A549 treated with CORT108297 at 1 μM for 4 hours (cell line): Measurements from ENCODE around the gene RARRES2. TPM values are rescaled to one million over a fixed set of nuclear protein-coding genes. Genes with fewer than 3 reads are reported as not detected.

Source experiments
- total RNA-seq: library from RNA; stranded (reverse); fragments of 200-300 nt; extraction: Qiagen RNA extraction; gene quantifications from 5 replicates; pipeline ENCODE4 v1.2.3, GENCODE V29; 2022

Gene RARRES2
- total RNA-seq: not detected in 5 replicates

DNA sequence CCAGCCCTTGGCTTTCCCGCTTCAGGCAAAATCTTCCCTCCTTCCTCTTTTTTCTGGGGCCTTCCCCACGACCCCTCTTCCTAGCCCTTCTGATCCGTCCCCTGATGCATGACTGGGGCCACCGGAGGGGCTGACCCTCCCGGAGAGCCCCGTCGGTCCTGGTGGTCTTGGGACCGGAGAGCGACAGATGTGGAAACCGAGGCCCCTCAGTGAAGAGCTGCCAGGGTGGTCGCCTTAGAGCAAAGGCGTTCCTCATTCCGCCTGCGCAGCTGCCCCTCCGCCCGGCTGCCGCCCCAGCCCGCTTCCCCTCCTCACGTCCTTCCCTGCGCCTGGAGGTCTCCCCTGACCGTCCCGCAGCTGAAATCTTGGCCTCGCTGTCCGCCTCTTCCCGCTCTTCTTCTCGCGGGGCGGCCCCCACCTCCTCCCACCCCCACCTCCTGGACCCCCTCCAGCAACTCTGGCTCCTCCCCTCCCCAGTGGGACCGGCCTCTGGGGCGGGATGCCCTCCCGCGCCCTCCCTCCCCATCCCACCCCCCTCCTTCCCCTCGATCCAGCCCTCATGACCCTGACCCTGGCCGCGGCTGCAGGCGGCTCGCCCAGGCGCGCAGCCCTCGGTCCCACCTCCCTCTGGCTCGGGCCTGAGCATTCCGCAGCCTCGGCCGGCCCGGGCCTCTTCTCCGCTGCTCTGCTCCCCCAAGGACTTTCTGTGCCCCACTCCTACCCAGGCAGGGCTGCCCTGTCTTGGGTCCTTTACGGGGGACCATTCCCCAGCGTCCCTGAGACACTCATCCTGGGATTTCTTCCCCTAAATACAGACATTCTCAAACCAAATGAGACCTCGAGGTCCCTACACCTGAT, at the start of gene RARRES2:
Gene RARRES2 (minus strand): TSS at position 367 of the 858 bp plus-strand sequence. CDS start 1,020 bp downstream, outside the sequence.

DNA sequence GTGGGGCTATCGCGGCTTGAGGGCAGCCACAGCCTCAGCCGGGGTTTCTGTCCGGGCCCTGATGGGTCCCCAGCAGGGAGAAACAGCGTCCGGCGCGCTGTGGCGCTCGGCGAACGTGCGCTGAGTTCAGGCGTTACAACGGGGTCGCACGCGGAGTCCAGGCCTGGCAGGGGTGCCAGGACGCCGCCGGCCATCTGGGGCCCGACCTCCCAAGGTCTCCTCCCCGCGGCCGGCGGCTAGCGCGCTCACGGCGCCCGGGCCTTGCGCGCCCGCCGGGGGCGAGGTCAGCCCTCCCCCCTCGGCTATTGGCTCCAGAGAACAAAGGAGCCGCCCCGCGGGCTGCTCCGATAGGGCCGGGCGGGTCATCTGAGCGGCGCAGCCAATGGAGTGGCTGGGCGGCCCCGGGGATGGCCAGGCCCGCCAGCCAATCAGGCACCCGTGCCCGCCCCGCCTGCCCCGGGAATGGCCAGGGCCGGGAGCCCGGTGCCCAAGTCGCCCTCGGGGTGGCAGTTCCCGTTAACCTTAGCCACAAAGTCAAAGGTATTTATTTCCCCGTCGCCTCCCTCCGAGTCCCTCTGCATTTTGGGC, 37.5 kb upstream of the RARRES2 start, which contains the start of gene ZNF775:
Gene ZNF775 (plus strand): TSS at position 478 of the 588 bp plus-strand sequence. CDS start 9,141 bp downstream, outside the sequence.

DNA sequence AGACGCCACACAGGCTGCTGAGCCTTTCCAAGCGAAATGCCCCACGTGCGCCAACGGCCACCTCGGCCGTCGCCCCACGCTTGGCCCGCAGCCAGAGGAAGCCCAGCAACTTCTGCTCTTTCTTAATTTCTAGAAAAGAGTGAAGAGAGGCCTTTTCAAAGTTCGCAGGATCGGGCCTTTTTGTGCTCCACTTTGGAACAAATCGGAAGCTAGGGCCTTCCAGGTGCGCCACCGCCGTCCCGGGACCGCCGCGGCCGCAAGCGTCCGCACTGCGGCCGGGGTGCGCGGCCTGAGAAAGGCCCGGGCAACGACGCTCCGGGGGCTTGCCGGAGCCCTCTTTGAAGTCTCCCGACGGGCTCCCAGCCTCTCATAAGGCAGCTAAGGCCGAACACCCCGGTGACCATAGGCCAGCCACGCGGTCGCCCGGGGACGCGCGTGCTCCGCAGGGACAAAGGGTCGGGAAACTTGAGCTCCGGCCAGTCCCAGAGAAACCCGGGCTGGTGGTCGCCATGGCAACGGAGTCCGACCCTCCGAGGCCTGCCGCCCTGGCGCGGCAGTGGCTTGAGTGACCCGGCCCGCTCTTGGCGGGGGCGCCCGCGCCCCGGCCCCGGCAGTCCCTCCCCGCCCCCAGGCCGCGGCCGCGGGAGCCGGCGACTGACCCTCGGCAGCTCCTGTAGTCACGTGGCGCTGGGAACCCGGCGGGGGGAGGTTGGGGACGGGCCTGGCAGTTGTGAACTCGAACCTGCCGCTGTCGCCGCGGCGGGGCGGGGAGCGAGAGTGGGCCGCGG, 26.9 kb upstream of the RARRES2 start, which contains the start of gene REPIN1:
Gene REPIN1 (plus strand): TSS at position 727 of the 788 bp plus-strand sequence. CDS start 890 bp downstream, outside the sequence.

DNA sequence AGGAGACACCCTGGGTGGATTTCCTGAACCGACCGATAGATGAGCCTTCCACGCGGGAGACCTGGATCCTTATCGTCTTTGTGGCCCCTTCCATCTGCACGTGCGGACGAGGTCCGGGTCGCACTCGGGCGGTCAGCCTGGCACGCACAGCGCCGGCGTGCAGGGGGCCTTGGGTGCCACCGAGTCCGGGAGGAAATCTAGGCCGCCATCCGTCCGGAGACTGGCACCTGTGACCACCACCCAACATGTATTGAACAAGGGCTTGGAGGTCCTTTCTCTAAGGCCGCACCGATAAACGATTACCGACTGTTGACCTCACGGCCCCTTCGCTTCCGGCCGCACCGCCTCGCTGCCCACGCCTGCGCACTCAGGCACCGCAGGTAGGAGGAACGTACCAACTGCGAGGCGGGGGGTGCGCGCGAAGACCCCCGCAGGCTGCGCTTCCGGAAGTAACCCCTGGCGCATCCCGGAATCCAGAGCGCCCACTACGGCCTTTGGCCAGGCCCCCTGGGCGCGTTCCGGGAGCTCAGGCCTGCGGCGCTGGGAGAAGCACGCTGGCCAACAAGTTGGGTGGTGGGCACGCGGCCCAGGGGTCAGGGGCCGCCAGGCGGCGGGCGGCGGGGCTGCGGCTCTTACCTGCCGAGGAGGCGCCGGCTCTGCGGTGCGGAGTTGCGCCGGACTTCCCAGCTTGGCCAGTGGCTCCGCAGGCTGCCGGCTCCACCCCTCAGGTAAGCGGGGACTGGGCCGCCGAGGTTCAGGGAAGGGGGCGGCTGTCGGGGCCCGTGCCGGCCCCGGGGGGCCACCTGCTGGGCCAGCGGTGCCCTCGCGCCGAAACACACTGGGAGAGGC, 18.4 kb downstream of the RARRES2 start, which contains the start of the genes ACTR3C and LRRC61:
Gene ACTR3C (minus strand): TSS at position 713 of the 849 bp plus-strand sequence. CDS start 28,249 bp downstream, outside the sequence.
Gene LRRC61 (plus strand): TSS at position 523 of the 849 bp plus-strand sequence. CDS start 13,507 bp downstream, outside the sequence.

Other genes with a start within 250 kb of the RARRES2 start
- 0.05 to 0.16 TPM (median 0.08 TPM) in 5 replicates for gene LRRC61, start 18.3 kb downstream of the RARRES2 start, total RNA-seq
- gene ACTR3C, start 18.1 kb downstream of the RARRES2 start, total RNA-seq: 0.17 TPM in 1 of 5 replicates, not detected in the others
- gene REPIN1, start 27.2 kb upstream of the RARRES2 start, total RNA-seq: 66.0 to 97.0 TPM (median 93.6 TPM) in 5 replicates
- gene ZNF775, start 37.7 kb upstream of the RARRES2 start, total RNA-seq: 4.6 to 7.6 TPM (median 6.5 TPM) in 5 replicates
- gene GIMAP8, start 109.0 kb upstream of the RARRES2 start, total RNA-seq: not detected in 5 replicates
- gene GIMAP7, start 173.2 kb upstream of the RARRES2 start, total RNA-seq: not detected in 5 replicates
- not detected in 5 replicates for gene GIMAP4, start 225.8 kb upstream of the RARRES2 start, total RNA-seq